ENCODE results near the gene AIG1. TPM values are rescaled to one million over a fixed set of nuclear protein-coding genes. Genes with fewer than 3 reads are reported as not detected.

The AIG1 gene
- total RNA-seq, 1 donor from 2014 or later, result 60.6 TPM

DNA sequence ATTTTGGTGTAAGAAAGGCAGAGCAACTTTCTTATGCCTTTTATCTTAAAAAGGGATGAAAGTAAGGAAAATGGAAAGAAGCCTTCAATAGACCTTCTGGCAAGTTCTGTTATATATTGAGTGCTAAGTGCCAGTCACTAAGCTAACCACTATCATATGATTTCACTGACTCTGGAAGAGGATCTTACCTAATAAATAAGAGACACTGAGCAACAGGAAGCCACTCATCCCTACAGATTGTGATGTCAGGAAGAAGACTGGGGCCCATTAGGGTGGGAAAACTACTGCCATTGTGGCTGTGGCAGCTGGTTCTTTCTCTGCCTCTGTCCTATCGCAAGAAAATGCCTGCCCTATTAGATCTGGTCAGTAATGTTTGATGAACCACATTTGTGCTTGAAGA lies 89.6 kb downstream of the AIG1 start:
- FAIRE-seq (no peak), DNase-seq (ENCODE audit: low read depth) (no peak)
- Histone ChIP-seq H3K4me3 (ENCODE audit: low read depth, low read length) (no peak overlapping the region), H3K36me3 (ENCODE audit: control insufficient read depth, insufficient read depth, low read length) (peaks cover 1% of the 10 kb centered on the region), H3K27me3 (ENCODE audit: control insufficient read depth, insufficient read depth, low read length) (no peaks in the 10 kb centered on the region)
- TF ChIP-seq, protein P1, sequence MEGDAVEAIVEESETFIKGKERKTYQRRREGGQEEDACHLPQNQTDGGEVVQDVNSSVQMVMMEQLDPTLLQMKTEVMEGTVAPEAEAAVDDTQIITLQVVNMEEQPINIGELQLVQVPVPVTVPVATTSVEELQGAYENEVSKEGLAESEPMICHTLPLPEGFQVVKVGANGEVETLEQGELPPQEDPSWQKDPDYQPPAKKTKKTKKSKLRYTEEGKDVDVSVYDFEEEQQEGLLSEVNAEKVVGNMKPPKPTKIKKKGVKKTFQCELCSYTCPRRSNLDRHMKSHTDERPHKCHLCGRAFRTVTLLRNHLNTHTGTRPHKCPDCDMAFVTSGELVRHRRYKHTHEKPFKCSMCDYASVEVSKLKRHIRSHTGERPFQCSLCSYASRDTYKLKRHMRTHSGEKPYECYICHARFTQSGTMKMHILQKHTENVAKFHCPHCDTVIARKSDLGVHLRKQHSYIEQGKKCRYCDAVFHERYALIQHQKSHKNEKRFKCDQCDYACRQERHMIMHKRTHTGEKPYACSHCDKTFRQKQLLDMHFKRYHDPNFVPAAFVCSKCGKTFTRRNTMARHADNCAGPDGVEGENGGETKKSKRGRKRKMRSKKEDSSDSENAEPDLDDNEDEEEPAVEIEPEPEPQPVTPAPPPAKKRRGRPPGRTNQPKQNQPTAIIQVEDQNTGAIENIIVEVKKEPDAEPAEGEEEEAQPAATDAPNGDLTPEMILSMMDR (IDR thresholded peaks at IDR 0.05; ENCODE audit: insufficient read depth, low read length, severe bottlenecking), result no peak

- FAIRE-seq, result no peak
- H3K27me3 ChIP-seq (ENCODE audit: control insufficient read depth, insufficient read depth, low read length), result no peaks in the 10 kb centered on the region
- H3K36me3 ChIP-seq (ENCODE audit: control insufficient read depth, insufficient read depth, low read length), result peaks cover 1% of the 10 kb centered on the region
- TF ChIP-seq, protein P1 (IDR thresholded peaks at IDR 0.05; ENCODE audit: insufficient read depth, low read length, severe bottlenecking), result no peak
- H3K4me3 ChIP-seq (ENCODE audit: low read depth, low read length), result no peak overlapping the region
- DNase-seq (ENCODE audit: low read depth), result no peak
Observed at GRCh38 chr6:143151381-143151780, 90.7 kb downstream of the AIG1 start.

GRCh38 chr6:143155681-143156080 lies 95.0 kb downstream of the AIG1 start:
- FAIRE-seq (no peak), DNase-seq (ENCODE audit: low read depth) (no peak)
- TF ChIP-seq, protein P1 (IDR thresholded peaks at IDR 0.05; ENCODE audit: insufficient read depth, low read length, severe bottlenecking), result no peak
- H3K4me3 ChIP-seq (ENCODE audit: low read depth, low read length), result no peak overlapping the region
- H3K27me3 ChIP-seq (ENCODE audit: control insufficient read depth, insufficient read depth, low read length), result no peaks in the 10 kb centered on the region
- H3K36me3 ChIP-seq (ENCODE audit: control insufficient read depth, insufficient read depth, low read length), result peaks cover 1% of the 10 kb centered on the region

DNA sequence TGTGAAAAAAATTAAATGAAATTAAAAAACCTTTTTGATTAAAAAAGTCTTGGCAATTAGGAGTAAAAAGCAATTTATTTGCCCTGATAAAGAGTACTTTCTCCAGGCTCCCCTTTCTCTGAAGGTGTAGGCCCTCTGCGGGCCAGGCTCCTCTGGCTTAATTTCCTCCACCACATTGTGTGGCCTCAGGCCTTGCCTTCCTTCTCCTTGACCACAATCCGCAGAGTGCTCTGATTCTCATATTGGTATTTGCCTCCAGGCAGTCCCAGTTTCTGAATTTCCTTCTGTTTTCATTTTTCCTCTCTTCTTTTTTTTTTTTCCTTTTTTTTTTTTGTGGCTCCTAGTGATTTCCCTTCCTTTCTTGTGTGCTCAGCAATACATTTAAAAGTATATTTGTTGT lies 96.4 kb downstream of the AIG1 start:
- H3K36me3 ChIP-seq (ENCODE audit: control insufficient read depth, insufficient read depth, low read length), result no peaks in the 10 kb centered on the region
- no peak overlapping the region for H3K4me3 ChIP-seq (ENCODE audit: low read depth, low read length)
- TF ChIP-seq, protein P1 (IDR thresholded peaks at IDR 0.05; ENCODE audit: insufficient read depth, low read length, severe bottlenecking), result no peak
- no peaks in the 10 kb centered on the region for H3K27me3 ChIP-seq (ENCODE audit: control insufficient read depth, insufficient read depth, low read length)
- DNase-seq (ENCODE audit: low read depth) (no peak), FAIRE-seq (no peak)

DNA sequence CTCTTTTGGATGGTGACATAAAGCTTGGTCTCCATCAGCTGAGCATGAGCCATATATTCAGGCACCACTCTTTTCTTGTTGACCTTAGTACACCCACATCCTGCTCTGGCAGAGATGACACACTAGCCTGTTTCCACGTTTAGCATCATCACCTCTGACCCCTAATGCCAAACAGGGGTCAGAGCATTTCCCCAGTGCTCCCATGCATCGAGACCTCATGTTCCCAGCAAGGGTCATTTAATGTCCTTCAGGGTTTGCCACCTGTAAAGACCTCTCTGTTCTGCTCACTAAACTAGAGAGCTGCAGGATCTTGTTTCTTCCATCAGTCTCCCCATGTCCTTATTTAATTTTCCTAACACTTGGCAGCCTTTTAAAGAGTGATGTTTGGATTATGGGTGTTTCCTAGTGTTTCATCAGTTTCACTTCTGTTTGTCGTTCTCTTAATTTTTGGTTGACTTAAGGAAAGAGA lies 97.5 kb downstream of the AIG1 start:
- FAIRE-seq, result peak; percentile 75
- Histone ChIP-seq H3K36me3 (ENCODE audit: control insufficient read depth, insufficient read depth, low read length) (no peaks in the 10 kb centered on the region), H3K4me3 (ENCODE audit: low read depth, low read length) (no peak overlapping the region), H3K27me3 (ENCODE audit: control insufficient read depth, insufficient read depth, low read length) (no peaks in the 10 kb centered on the region)
- DNase-seq (ENCODE audit: low read depth), result peak; percentile 61
- TF ChIP-seq, protein P1 (IDR thresholded peaks at IDR 0.05; ENCODE audit: insufficient read depth, low read length, severe bottlenecking), result no peak

- Histone ChIP-seq H3K4me3 (ENCODE audit: low read depth, low read length) (no peak overlapping the region), H3K36me3 (ENCODE audit: control insufficient read depth, insufficient read depth, low read length) (no peaks in the 10 kb centered on the region), H3K27me3 (ENCODE audit: control insufficient read depth, insufficient read depth, low read length) (no peaks in the 10 kb centered on the region)
- TF ChIP-seq, protein P1 (IDR thresholded peaks at IDR 0.05; ENCODE audit: insufficient read depth, low read length, severe bottlenecking), result no peak
- peak; percentile 77 for DNase-seq (ENCODE audit: low read depth)
- FAIRE-seq, result no peak
Observed at GRCh38 chr6:143159001-143159400, 98.3 kb downstream of the AIG1 start.

All from bronchial epithelial cell (primary cell).